ENCODE results near the gene RAB8A.

The RAB8A gene

DNA sequence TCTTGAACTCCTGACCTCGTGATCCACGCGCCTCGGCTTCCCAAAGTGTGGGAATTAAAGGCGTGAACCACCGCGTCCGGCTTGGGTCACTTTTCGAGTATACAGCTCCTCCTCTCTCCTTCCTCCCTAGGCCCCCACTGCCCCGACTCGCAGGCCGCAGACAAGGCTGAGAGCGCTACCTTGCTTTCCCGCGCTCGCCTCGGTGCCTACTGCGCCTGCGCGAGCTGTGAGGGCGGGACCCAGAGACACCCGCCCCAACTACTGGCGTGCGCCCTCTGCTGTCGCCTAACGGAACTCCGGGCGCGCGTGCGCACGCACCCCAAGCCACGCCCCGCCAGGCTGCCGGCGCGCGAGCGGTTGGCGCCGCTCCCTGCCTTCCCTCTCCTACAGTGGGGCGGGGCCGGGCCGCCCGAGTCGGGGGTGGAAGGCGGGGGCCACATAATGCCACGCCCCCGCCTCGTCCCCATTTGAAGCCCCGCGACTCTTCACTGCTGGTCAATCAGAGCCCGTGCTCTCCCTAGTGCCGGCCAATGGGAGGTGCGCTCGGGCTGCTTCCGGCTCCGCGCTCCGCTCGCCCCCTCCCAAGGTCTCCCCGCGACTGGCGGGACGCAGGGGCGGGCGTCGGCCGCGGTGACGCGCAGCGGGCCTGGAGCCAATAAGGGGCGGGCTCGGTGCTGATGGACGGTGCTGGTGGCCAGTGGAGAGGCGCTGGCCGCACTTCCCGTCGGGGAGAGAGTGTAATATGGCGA, at the start of gene RAB8A:
Gene RAB8A, plus strand, starts transcription at position 730 of the 749 bp plus-strand sequence. Its CDS starts 13 bp downstream, at position 743.
- peak; percentile 99 for DNase-seq (ENCODE audit: low read depth)

GRCh38 chr19:16061943-16062342, 49.7 kb upstream of the RAB8A start:
- DNase-seq (ENCODE audit: low read depth): no peak

- DNase-seq (ENCODE audit: low read depth): no peak
Measured at GRCh38 chr19:16062789-16063188, 48.9 kb upstream of the RAB8A start.

- no peak for DNase-seq (ENCODE audit: low read depth)
Measured at GRCh38 chr19:16064209-16064889, 47.3 kb upstream of the RAB8A start.

DNA sequence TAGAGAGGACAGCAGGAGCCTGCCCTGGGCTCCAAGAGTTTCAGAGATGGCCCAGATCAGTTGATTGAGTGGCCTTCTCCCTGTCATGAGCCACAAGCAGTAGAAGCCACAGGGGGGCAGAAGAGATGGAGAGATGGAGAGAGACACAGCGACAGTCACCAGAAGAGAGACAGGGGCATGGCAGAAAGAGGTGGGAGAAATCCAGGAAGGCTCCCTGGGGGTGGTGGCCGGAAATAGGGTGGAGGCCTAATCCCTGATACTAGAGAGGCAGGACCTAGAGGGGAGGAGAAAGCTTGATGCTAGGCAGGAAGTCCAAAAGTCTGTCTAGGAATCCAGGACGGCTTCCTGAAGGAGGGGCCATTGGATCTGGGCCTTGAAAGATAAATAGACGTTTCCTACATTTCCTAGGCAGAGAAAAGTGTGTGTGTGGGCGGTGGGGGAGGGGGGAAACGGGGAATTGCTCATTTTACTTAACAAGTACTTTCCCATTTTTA, 45.0 kb upstream of the RAB8A start:
- DNase-seq (ENCODE audit: low read depth): no peak

DNA sequence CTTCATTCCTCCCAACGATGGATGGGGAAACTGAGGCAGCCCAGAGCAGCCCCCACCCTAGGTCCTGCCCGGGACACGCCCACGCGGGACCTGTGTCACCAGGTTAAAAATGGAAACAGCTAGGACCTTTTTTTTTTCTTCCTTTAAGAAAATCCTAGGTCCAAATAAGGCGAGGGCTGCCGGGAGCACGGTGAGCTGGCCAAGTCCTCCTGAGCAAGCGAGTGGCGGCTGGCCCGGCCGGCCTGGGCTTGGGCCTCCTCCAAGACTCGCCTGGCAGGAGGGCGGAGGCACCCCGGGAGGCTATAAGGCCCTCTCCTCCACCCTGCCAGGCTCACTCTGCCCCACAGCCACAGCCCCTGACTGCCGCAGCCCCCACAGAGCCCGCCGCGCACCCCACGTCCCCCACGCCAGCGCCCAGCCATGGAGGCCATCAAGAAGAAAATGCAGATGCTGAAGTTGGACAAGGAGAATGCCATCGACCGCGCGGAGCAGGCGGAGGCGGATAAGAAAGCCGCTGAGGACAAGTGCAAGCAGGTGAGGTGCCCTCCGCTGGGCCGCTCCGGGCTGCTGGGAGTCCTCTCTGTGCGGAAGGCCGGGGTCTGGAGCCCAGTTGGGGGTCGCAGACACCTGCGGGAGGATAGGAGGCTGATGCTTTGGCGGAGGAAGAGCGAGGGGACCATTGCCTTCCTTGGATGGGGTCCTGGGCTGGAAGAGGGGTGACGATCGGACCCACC, 44.3 kb upstream of the RAB8A start:
- DNase-seq (ENCODE audit: low read depth): no peak

- DNase-seq (ENCODE audit: low read depth): no peak
Measured at GRCh38 chr19:16068696-16069259, 42.9 kb upstream of the RAB8A start.

- no peak for DNase-seq (ENCODE audit: low read depth)
Measured at GRCh38 chr19:16069813-16070365, 41.8 kb upstream of the RAB8A start.

GRCh38 chr19:16070366-16070990, 41.2 kb upstream of the RAB8A start:
- DNase-seq (ENCODE audit: low read depth): peak; percentile 63

DNA sequence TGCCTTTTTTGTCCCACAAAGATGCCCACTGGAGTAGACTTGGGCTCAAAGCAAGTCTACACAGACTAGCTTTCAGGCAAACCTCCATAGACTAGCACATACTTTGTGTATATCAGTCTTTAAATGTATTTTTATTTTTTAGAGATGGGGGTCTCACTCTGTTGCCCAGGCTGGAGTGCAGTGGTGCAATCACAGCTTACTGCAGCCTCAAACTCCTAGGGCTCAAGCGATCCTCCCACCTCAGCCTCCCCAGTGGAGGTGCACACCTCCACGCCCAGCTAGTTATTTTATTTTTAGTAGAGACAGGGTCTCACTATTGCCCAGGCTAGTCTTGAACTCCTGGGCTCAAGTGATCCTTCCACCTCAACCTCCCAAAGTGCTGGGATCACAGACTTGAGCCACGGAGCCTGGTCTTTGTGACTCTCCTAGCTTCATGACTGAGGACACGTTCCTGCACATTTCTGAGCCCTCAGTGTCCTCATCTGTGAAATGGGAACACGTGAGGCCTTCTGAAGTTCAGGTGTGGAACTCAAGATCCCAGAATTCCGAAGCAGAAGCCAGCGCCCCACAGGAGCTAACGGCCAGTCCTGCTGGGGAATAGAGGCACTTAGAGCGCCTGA, 40.5 kb upstream of the RAB8A start:
- no peak for DNase-seq (ENCODE audit: low read depth)

DNA sequence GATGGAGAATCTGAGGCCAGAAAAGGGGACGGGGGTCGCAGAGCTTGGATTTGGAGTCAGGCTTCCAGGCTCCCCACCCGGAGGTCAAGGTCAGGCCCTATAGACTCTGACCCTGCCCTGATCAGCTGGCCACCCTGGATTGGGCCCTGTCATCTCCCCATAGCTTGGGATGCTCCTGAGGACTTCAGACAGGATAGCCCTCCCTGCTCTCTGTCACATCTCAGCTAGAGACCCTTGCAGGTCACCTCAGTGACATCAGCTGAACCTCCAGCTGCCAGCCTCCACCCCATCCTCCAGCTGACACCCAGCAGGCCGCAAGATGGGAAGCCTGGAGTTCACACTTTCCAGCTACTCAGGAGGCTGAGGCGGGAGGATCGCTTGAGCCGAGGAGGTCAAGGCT, 38.2 kb upstream of the RAB8A start:
- DNase-seq (ENCODE audit: low read depth): no peak

GRCh38 chr19:16073988-16074387, 37.7 kb upstream of the RAB8A start:
- DNase-seq (ENCODE audit: low read depth): no peak

- DNase-seq (ENCODE audit: low read depth): no peak
Measured at GRCh38 chr19:16074488-16075365, 37.0 kb upstream of the RAB8A start.

GRCh38 chr19:16075430-16076153, 36.1 kb upstream of the RAB8A start:
- DNase-seq (ENCODE audit: low read depth): no peak

GRCh38 chr19:16076154-16076957, 35.3 kb upstream of the RAB8A start, which contains the start of gene TPM4:
TSS of gene TPM4 (plus strand) at chr19:16076495. CDS start at chr19:16076566, 71 bp downstream.
- DNase-seq (ENCODE audit: low read depth): peak; percentile 70

GRCh38 chr19:16076958-16077611, 34.6 kb upstream of the RAB8A start:
- DNase-seq (ENCODE audit: low read depth): no peak

- DNase-seq (ENCODE audit: low read depth): no peak
Measured at GRCh38 chr19:16077984-16078758, 33.5 kb upstream of the RAB8A start.
